ENCODE results near the gene CNNM1.

DNA sequence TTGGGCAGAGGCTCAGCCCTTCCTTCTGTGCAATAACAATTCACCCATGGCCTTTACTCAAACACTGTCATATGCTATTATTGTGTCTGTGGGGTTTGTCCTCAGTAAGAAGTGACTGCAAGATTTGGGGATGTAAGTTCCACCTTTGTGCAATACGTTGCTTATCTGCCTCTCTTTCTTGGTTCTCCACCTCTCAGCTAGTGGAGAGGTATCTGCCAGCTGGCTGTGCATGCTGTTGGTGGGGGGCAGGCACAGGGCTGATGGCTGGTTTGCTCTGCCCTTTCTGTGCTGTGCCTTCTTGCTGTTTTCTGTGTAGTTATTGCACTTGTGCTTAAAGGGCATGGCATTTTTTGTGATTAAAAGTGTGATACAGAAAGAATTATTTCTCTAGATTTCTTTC, 36.2 kb downstream of the CNNM1 start:
- no peak for TF ChIP-seq GATA3 (IDR thresholded peaks at IDR 0.05; ENCODE audit: low read depth, low read length)
- TF ChIP-seq GATA2 (IDR thresholded peaks at IDR 0.05; ENCODE audit: low read depth, low read length): no peak
